Measurements from ENCODE around the gene KCNIP2. TPM values are rescaled to one million over a fixed set of nuclear protein-coding genes. Genes with fewer than 3 reads are reported as not detected.

The KCNIP2 gene
- total and polyA plus RNA-seq, 4 donors: 0.18 to 2.0 (median 0.72) TPM

DNA sequence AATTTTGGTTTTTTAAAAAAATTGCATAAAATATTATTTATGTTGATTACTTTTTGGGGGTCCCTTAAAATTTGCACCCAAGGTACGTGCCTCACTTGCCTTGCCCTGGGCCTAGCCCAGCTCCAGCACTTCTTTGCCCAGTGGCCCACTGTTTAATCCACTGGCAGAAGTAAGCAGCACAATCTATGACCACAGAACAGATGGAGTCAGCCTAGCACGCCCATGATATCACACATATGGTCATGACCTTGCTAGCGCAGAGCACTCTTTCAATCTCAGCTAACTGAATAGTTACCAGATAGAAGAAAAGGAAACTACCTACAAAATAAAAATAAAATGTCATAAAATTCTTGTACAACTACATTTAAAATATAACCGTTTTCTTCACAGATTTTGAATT is 31.0 kb downstream of the KCNIP2 start:
- peaks cover 2 to 25% (median 15%) of the 10 kb centered on the region in 4 donors for H3K36me3 ChIP-seq (ENCODE audit: control insufficient read depth in 4 of 4, insufficient read depth in 3 of 4, low read depth in 1 of 4, low read length in 3 of 4)
- H3K27ac ChIP-seq (ENCODE audit: low read depth in 1 of 2, low read length in 2 of 2): no peak overlapping the region
- H3K27me3 ChIP-seq (ENCODE audit: control insufficient read depth in 4 of 4, insufficient read depth in 4 of 4, low read length in 3 of 4): no peaks in the 10 kb centered on the region
- peaks cover 8 to 30% (median 17%) of the 10 kb centered on the region in 4 donors for H3K4me1 ChIP-seq (ENCODE audit: control insufficient read depth in 4 of 4, insufficient read depth in 4 of 4, low read length in 3 of 4)
- 89% methylated on average over 4 of the region's 4 CpGs for WGBS
- H3K9me3 ChIP-seq (ENCODE audit: control insufficient read depth in 4 of 4, low read length in 3 of 4): no peaks in the 10 kb centered on the region
- TF ChIP-seq TAF1 (conservative IDR thresholded peaks at IDR 0.05) (no peak), HNF4A (conservative IDR thresholded peaks at IDR 0.05) (no peak), FOXA2 (IDR thresholded peaks at IDR 0.05) (no peak), GABPA (IDR thresholded peaks at IDR 0.05 in 1 of 2, conservative IDR thresholded peaks at IDR 0.05 in 1 of 2) (no peak), JUND (IDR thresholded peaks at IDR 0.05) (no peak), EGR1 (IDR thresholded peaks at IDR 0.05; ENCODE audit: low read depth in 2 of 2) (no peak), FOXA1 (IDR thresholded peaks at IDR 0.05) (no peak), HNF4G (IDR thresholded peaks at IDR 0.05) (no peak), RXRA (IDR thresholded peaks at IDR 0.05) (no peak), RAD21 (IDR thresholded peaks at IDR 0.05) (no peak)
- TF ChIP-seq, protein P1, sequence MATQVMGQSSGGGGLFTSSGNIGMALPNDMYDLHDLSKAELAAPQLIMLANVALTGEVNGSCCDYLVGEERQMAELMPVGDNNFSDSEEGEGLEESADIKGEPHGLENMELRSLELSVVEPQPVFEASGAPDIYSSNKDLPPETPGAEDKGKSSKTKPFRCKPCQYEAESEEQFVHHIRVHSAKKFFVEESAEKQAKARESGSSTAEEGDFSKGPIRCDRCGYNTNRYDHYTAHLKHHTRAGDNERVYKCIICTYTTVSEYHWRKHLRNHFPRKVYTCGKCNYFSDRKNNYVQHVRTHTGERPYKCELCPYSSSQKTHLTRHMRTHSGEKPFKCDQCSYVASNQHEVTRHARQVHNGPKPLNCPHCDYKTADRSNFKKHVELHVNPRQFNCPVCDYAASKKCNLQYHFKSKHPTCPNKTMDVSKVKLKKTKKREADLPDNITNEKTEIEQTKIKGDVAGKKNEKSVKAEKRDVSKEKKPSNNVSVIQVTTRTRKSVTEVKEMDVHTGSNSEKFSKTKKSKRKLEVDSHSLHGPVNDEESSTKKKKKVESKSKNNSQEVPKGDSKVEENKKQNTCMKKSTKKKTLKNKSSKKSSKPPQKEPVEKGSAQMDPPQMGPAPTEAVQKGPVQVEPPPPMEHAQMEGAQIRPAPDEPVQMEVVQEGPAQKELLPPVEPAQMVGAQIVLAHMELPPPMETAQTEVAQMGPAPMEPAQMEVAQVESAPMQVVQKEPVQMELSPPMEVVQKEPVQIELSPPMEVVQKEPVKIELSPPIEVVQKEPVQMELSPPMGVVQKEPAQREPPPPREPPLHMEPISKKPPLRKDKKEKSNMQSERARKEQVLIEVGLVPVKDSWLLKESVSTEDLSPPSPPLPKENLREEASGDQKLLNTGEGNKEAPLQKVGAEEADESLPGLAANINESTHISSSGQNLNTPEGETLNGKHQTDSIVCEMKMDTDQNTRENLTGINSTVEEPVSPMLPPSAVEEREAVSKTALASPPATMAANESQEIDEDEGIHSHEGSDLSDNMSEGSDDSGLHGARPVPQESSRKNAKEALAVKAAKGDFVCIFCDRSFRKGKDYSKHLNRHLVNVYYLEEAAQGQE (IDR thresholded peaks at IDR 0.05): no peak
- TF ChIP-seq, protein P2, sequence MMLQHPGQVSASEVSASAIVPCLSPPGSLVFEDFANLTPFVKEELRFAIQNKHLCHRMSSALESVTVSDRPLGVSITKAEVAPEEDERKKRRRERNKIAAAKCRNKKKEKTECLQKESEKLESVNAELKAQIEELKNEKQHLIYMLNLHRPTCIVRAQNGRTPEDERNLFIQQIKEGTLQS (IDR thresholded peaks at IDR 0.05): no peak
- TF ChIP-seq, protein P3, sequence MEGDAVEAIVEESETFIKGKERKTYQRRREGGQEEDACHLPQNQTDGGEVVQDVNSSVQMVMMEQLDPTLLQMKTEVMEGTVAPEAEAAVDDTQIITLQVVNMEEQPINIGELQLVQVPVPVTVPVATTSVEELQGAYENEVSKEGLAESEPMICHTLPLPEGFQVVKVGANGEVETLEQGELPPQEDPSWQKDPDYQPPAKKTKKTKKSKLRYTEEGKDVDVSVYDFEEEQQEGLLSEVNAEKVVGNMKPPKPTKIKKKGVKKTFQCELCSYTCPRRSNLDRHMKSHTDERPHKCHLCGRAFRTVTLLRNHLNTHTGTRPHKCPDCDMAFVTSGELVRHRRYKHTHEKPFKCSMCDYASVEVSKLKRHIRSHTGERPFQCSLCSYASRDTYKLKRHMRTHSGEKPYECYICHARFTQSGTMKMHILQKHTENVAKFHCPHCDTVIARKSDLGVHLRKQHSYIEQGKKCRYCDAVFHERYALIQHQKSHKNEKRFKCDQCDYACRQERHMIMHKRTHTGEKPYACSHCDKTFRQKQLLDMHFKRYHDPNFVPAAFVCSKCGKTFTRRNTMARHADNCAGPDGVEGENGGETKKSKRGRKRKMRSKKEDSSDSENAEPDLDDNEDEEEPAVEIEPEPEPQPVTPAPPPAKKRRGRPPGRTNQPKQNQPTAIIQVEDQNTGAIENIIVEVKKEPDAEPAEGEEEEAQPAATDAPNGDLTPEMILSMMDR (IDR thresholded peaks at IDR 0.05; ENCODE audit: low read depth, low read length, missing input control): no peak
- TF ChIP-seq, protein P4, sequence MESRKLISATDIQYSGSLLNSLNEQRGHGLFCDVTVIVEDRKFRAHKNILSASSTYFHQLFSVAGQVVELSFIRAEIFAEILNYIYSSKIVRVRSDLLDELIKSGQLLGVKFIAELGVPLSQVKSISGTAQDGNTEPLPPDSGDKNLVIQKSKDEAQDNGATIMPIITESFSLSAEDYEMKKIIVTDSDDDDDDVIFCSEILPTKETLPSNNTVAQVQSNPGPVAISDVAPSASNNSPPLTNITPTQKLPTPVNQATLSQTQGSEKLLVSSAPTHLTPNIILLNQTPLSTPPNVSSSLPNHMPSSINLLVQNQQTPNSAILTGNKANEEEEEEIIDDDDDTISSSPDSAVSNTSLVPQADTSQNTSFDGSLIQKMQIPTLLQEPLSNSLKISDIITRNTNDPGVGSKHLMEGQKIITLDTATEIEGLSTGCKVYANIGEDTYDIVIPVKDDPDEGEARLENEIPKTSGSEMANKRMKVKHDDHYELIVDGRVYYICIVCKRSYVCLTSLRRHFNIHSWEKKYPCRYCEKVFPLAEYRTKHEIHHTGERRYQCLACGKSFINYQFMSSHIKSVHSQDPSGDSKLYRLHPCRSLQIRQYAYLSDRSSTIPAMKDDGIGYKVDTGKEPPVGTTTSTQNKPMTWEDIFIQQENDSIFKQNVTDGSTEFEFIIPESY (IDR thresholded peaks at IDR 0.05): no peak
- TF ChIP-seq, protein P5, sequence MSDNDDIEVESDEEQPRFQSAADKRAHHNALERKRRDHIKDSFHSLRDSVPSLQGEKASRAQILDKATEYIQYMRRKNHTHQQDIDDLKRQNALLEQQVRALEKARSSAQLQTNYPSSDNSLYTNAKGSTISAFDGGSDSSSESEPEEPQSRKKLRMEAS (IDR thresholded peaks at IDR 0.05): no peak
- no peak for DNase-seq (ENCODE audit: low spot score)
- no peak overlapping the region for H3K9ac ChIP-seq (ENCODE audit: low read depth in 1 of 2, low read length in 2 of 2)
- H3K4me3 ChIP-seq (ENCODE audit: low read depth in 1 of 3, low read length in 3 of 3): no peak overlapping the region

DNA sequence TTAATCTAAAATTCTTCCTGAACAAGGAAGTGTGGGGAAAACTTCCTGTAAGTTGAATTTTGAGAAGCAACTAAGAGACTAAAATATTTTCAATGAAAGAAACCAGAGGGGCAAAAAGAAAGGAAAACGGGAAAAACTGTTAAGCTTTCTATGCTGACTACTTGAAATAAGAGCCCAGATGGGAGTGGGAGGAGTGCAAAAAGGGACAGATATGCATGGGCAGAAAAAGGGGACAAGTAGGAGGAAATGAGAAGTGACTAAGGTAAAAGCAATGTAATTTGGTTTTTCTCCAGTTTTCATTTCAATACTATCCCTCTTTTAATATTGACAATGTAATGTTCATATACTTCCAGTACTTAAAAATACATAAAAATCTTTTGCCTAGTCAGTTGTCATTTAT is 36.4 kb downstream of the KCNIP2 start:
- no peak overlapping the region for H3K27ac ChIP-seq (ENCODE audit: low read depth in 1 of 2, low read length in 2 of 2)
- H3K36me3 ChIP-seq (ENCODE audit: control insufficient read depth in 4 of 4, insufficient read depth in 3 of 4, low read depth in 1 of 4, low read length in 3 of 4): peaks cover 11 to 53% (median 41%) of the 10 kb centered on the region in 4 donors
- no peaks in the 10 kb centered on the region for H3K4me1 ChIP-seq (ENCODE audit: control insufficient read depth in 4 of 4, insufficient read depth in 4 of 4, low read length in 3 of 4)
- H3K9ac ChIP-seq (ENCODE audit: low read depth in 1 of 2, low read length in 2 of 2): no peak overlapping the region
- H3K27me3 ChIP-seq (ENCODE audit: control insufficient read depth in 4 of 4, insufficient read depth in 4 of 4, low read length in 3 of 4): no peaks in the 10 kb centered on the region
- DNase-seq (ENCODE audit: low spot score): no peak
- no peak overlapping the region for H3K4me3 ChIP-seq (ENCODE audit: low read depth in 1 of 3, low read length in 3 of 3)
- 85% methylated on average over 1 of the region's 1 CpG for WGBS
- H3K9me3 ChIP-seq (ENCODE audit: control insufficient read depth in 4 of 4, low read length in 3 of 4): no peaks in the 10 kb centered on the region
- TF ChIP-seq SP1 (IDR thresholded peaks at IDR 0.05) (no peak), YY1 (IDR thresholded peaks at IDR 0.05) (no peak), RXRA (IDR thresholded peaks at IDR 0.05) (no peak), HNF4G (IDR thresholded peaks at IDR 0.05) (no peak), EGR1 (IDR thresholded peaks at IDR 0.05; ENCODE audit: low read depth in 2 of 2) (no peak), RAD21 (IDR thresholded peaks at IDR 0.05) (no peak), NR2F2 (IDR thresholded peaks at IDR 0.05) (no peak)
- TF ChIP-seq, protein P3 (IDR thresholded peaks at IDR 0.05; ENCODE audit: low read depth, low read length, missing input control): no peak
- TF ChIP-seq, protein P5 (IDR thresholded peaks at IDR 0.05): no peak
- TF ChIP-seq, protein P2 (IDR thresholded peaks at IDR 0.05): no peak

Measured in liver (tissue), 9 donors.